Astrocyte of the hippocampus (primary cell): ENCODE data around the gene DUSP9.
"Not testable (repeated sequence)": the region's sequence is repeated elsewhere in the genome, so short reads cannot be mapped to it uniquely, and the experiment has no call there.

Experiments used
- DNase-seq: peaks from one replicate; pipeline ENCODE4 v3.0.0; 2011; ENCODE audit warnings: low read depth, low spot score

Gene DUSP9

DNA sequence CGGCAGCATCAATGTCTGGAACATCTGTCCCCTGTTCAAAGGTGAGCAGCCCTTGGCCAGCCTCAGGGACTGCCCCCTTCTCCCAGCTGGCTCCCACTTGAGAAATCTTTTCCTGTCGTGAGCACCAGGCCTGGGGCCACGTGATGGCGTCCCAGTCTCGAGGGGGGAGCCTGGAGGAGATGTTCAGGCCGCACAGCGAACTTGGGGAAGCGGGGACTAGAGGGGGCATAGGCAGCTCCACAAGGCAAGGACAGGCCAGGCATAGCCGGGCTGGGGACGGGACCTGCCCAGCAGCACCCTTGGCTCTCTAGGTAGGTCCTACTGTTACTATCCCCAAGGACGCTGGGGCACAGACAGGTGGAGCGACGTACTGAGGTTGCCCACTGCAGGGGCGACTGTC, 43.5 kb downstream of the DUSP9 start:
- no peak for DNase-seq

GRCh38 chrX:153691032-153691827, 44.2 kb downstream of the DUSP9 start:
- DNase-seq = not testable (repeated sequence)

DNA sequence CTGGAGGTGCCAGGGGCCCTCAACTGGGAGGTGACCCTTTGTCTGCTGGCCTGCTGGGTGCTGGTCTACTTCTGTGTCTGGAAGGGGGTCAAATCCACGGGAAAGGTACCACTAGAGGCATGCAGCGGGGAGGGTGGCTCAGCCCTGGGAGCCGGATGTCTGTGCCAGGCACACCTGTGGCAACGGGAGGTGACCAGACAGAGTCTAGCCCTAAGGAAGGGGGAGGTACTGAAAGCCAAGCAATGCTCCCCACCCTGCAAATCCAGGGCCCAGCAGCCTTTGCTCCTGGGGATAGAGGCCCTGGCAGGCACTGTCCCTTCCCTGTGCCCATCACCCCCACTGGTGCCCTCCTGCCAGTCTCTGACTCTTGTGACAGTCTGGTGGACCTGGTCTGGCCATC, 45.0 kb downstream of the DUSP9 start:
- no peak for DNase-seq

DNA sequence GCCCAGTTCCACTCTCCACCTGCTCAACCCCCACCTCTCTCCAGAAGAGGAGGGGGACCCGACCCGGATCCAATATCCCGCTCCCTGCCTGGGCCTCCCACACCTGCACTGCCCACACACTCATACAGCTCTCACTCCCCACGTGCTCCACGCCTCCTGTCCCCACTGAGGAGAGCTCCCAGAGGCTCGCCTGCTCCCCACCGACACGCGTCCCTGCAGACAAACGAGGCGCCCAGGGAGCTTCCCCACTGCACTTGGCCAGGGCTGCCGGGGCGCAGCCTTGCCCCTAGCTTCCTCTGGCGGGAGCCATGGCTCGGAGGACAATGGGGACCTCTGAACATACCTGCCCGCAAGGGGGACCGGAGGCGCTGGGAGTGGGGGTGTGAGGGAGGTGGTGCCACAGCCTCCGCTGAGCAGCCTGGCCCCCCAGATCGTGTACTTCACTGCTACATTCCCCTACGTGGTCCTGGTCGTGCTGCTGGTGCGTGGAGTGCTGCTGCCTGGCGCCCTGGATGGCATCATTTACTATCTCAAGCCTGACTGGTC, 45.7 kb downstream of the DUSP9 start:
- no peak for DNase-seq

GRCh38 chrX:153693216-153694086, 46.4 kb downstream of the DUSP9 start:
- no peak for DNase-seq

- not testable (repeated sequence) for DNase-seq
Observed at GRCh38 chrX:153694256-153694655, 47.3 kb downstream of the DUSP9 start.

- DNase-seq = no peak
Observed at GRCh38 chrX:153694687-153695270, 47.8 kb downstream of the DUSP9 start.

- DNase-seq = no peak
Observed at GRCh38 chrX:153696100-153696499, 49.1 kb downstream of the DUSP9 start.

GRCh38 chrX:153696538-153696937, 49.5 kb downstream of the DUSP9 start:
- DNase-seq = not testable (repeated sequence)

DNA sequence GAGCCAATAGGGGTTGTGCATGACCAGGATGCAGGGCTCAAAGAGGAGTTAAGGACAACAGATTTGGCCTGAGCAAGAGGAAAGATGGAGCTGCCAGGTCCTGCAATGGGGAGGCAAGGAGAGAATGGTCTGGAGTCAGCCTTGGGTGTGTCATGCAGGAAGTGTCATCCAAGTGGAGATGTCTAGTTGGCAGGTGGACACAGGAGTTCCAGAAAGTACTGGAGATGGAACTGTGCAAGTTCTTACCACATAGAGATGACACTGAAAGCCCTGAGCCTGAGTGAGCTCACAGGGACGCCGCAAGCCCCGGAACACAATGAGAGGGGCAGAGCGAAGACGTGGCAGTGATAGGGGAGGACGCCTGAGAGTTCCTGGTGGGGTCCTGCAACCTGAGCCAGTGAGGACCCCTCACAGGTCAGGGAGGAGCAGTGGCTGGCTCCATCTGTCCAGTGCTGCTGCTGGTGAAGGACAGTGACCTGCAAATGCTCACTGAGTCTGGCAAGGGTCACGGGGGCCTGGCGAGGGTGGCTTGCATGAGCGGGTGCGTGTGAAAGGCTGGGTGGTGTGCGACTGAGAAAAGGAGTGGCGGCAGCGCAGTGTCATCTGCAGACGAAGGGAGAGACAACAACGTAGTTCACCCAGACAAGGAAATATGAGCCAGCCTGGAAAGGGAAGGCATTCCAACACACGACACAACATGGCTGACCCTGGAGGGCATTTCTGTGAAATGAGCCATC, 50.2 kb downstream of the DUSP9 start:
- not testable (repeated sequence) for DNase-seq

DNA sequence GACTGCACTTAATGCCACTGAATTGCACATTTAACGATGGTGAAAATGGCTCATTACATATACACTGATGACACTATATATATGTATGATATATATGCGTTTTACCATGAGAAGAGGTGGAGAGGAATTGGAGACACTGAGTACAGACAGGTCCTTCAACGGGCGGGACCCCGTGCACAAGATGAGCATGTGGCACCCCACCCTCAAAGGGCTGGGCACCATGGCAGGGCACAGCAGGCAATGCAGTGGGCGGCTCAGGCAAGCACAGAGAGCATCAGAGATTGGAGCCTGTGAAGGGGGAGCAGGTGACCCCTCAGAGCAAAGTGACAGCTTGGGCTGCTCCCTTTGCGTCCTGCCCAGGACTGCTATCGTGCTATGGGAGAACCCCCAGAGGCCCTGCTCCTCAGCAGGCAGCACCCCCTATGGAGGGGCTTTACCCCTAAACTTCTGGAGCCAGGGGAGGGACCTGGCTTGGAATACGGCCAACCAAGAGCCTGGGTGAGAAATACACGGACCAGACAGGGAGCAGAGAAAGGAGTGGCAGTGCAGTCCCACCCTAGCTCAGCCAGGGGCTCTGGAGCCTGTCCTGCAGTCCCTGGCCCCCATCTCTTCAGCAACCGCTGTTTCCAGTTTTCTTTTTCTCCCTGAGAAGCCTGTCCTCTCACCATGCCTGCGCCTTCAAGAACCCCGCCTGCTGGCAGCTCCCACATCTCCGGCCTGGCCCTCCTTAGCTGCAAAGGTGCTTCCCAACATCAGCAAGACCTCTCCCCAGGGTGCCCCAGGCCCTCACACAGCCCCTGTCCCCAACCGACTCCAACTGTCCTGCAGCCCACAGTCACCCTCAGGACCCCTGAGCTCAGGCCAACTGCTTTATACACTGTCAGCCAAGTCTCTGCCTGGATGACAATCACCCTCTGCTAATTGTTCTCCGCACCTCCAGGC, 51.2 kb downstream of the DUSP9 start:
- no peak for DNase-seq

DNA sequence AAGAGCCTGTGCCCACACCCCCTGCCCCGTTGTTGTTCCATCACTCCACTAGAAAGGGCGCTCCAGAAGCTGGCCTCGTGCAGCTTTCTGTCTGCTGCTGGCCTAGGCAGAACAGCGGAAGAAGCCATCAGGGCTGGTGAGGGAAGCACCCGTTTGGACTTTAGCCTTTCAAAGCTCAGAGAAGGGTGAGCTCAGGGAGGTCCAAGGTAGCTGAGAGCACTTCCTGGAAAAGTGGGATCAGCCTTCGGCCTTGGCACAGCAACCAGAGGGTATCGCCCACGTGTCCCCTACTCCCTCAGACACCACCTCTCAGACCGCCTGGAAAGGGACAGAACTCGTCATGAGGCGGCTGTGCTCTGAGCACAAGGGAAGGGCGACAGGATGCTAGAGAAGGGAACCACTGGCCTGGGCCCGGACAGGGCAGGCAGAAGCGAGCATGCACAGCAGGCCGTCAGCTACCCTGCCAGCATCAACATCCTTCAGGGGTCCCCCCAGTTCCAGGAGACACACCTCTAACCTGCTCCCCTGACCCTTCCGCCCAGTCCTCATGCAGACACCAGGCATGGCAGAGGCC, 52.3 kb downstream of the DUSP9 start:
- not testable (repeated sequence) for DNase-seq

GRCh38 chrX:153699784-153700371, 52.9 kb downstream of the DUSP9 start:
- not testable (repeated sequence) for DNase-seq

DNA sequence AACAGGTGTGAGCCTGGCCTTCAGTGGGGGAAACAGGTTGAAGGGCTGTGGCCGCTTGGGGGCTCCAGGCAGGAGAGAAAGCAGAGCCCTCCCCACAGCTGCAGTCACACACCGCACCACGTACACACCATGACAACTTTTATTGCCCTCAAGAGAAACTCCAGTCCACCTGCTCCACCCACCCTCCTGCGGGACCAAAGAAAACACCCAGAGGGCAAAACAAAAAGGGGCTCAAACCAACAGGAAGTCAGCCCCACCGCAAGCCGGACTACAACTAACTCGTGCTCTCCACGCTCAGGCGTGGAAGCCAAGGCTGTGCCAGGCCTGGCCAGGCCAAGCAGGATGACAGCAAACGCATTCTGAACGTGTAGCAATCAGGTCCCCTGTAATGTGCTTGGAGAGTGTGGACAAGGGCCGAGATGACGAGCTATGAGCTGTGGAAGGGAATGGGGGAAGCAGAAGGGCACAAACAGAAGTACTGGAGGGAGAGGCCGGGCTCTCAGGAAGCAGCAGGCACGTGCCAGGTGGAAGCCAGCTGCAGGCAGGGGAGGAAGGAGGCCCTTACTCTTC, 53.5 kb downstream of the DUSP9 start:
- no peak for DNase-seq
